NCI-H2029 treated with DMSO at 0.1 percent for 48 hours (cell line): ENCODE data around the gene OR8B8.
"Not testable (repeated sequence)": the region's sequence is repeated elsewhere in the genome, so short reads cannot be mapped to it uniquely, and the experiment has no call there.

Experiments used
- DNase-seq: peaks from one replicate; lab custom pipeline; 2025; lab: John Stamatoyannopoulos, UW

Gene OR8B8, protein sequence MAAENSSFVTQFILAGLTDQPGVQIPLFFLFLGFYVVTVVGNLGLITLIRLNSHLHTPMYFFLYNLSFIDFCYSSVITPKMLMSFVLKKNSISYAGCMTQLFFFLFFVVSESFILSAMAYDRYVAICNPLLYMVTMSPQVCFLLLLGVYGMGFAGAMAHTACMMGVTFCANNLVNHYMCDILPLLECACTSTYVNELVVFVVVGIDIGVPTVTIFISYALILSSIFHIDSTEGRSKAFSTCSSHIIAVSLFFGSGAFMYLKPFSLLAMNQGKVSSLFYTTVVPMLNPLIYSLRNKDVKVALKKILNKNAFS

DNA sequence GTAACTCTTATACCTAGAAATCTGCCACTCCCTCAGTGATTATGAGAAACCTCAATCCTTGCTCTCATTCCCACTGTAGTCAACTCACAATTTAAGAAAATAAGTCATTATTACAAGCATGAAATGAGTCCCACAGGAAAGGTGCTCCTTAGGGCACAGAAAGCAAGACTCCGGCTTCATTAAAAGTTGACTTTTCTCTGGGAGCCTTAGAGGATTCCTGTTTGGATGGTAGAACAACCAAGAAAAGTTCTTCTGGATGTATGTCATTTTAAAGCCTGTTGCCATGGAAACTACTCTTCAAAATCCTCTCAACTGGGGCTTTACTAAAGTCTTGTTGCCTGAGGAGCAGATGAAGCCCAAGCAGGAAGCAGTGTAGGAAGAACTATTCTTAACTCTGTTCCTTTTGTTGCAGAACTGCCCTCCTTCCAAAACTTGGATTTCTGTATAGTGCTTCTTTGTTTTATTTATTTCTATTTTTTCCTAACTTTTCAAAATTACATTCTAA lies at the start of gene OR8B8:
Gene OR8B8 (minus strand): TSS at position 51 of the 505 bp plus-strand sequence. CDS start 4,611 bp downstream, outside the sequence.
- no peak for DNase-seq

DNA sequence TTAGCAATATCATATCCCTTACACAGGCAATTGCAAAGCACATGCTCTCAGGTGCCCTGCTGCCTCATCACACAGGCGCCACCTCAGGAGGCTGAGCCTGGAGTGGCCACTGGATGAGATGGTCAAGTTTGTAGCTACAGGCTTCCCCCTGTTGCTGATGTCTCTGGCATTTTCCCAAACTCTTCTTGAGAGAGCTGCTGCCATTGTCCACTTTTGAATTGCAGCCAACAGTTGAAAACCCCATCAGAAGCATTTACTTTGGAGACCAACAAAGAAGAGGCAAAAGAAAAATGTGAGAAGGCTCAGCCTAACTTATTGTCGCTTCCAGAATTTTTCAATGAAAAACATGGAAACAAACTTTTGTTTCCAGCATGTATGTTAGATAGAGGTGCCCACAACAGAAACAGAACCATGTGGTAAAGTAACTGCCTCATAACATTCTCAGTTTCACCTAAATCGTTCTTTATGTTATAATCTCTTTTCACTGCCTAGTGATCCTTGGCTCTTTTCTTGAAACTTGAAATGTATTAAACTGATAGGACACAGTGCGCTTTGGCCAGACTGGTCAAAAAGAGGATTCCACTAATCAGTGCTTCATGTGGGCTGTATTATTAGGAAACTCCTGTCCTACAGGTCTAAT lies 47.6 kb upstream of the OR8B8 start:
- no peak for DNase-seq

DNA sequence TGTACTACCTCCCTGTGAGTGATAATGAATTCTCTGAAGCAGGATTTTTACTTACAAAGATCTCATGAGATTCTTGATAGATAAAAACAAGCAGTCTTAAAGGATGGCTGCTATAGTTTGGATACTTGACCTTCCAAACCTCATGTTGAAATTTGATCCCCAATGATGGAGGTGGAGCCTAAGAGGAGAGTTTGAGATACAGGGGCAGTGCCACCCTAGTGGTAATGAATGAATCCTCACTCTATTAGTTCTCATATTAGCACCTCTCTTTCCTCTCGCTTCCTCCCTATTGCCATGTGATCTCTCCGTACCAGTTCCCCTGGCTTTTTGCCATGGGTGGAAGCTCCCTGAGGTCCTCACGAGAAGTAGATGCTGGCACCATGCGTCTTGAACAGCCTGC lies 37.9 kb upstream of the OR8B8 start:
- DNase-seq, result no peak

DNA sequence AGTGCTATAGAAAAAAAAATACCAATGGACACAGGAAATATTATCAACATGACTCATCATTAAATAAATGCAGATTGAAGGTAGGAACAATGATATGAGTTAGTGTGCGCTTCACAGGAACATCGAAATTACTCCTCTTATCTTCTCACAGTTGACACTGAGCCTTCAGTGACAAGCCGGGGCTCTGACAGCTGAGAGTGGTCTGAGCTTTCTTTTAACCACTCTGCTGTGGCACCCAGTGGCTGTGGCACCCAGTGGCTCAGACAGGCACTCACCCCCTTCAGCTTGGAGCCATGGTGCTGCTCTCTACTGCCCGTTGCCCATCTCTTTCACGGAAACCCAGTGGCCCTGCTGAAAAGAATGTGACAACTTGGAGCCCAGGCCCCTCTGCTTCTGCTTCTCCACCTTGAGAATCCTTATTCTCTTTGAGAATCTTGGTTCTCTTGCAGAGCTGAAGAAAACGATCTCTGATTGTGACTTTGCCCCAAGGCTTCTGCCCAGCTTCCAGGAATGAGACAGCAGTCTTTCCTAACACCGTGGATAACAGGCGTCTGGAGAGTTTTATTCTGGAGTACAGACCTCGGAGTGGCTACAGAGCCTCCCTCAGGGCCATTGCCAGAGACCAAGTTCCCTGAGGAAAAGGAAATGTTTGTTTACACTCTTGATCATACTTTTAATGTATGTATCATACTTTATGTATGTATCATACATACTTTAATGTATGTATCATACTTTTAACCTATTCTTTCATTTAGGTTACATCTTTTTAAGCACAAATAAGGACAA lies 37.1 kb upstream of the OR8B8 start:
- no peak for DNase-seq

DNA sequence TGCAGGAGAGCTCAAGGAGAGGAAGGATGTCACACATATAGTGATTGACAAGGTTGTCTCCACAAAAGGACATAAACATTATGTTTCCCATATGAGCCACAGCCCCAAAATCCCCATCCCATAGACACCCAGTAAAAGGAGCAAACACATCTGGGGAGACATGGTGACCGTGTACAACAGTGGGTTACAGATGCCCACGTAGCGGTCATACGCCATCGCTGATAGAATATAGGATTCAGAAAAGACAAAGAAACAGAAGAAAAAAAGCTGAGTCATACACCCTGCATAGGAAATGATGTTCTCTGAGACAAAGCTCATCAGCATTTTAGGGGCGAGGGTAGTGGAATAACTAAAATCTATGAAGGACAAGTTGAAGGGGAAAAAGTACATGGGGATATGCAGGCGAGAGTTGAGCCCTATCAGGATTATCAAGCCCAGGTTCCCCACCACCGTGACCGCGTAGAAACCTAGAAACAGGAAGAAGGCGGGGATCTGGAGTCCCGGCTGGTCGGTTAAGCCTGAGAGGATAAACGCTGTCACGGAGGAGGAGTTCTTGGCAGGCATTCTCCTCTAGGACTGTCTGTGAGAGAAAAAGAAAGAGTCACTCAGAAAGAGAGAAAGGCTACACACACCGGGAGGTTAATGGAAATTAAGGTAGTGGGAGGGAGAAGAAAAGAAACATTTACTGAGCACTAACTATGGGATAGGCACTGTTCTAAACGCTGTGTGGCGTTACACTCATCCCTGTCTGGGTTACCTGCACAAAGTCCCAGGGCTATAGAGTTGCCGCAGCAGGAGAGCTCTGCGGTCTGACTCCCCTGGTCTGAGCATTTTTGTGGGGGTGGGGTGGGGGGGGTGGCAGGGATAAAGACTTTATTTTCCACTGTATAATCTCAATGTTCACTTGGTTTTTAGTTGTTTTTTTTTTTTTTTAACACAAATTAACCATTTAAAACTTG lies 36.1 kb upstream of the OR8B8 start:
- DNase-seq, result peak; percentile 6

DNA sequence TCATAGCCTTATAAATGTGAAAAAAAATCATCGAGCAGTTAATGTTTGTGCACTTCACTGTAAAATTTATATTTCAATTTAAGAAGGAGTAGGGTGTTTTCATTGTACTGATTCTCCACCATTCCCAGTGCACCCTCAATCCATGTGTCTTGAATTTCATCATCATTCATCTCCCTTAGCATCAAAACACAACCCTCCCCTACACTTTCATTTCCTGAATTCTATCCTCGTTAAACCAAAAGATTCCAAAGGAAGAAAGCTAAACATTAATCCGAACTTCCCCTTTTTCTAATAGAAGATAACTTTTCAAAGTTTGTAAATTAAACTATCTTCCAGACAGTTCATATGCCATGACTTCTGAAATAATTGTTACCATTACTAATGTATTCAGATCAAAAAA lies 34.1 kb upstream of the OR8B8 start:
- DNase-seq, result no peak

DNA sequence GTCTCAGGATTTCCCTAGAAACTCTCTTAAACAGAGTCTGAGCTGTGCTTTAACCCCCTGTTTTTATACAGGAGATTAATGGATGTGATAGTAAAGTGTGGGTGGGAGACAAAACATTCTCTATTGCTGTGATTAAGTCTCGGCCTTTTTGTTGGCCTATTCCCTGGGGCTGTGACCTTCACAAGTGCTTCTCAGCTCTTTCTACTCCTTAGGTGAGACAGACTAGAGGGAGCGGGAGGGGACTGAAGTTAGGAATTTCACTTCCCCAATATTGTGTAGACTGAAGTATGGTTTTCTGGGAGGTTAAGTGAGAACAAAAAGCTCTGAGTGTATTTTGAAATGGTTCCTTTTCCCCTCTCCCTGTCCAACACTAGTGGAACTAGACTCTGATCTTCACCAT lies 29.8 kb upstream of the OR8B8 start:
- no peak for DNase-seq

DNA sequence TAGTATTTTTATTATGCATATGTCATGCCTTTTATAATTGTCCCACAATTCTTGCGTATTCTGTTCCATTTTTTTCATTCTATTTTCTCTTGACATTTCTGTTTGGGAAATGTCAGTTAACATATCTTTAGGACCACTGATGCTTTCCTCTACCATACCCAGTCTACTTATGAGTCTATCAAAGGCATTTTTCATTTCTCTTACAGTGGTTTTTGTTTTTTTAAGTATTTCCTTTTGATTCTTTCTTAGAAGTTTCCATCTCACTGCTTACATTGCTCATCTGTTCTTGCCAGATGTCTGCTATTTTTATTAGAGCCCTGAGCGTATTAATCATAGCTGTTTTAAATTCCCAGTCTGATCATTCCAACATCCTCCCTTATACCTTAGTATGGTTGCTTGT lies 29.3 kb upstream of the OR8B8 start:
- no peak for DNase-seq

DNA sequence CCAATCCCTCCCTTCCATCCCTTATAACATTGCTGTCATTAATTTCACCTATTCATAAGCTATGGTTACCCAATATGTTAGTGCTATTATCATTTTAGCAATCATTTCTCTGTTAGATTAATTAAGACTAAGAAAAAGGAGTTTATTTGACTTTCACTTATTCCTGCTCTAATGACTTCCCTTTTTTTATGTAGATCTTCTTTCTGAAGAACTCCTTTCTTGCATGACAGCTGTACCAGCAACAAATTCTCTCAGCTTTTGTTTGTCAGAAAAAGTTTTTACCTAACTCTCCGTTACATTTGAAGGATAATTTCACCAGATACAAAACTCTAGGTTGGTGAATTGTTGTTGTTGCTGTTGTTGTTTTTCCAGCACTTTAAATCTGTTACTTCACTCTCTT lies 28.6 kb upstream of the OR8B8 start:
- no peak for DNase-seq

DNA sequence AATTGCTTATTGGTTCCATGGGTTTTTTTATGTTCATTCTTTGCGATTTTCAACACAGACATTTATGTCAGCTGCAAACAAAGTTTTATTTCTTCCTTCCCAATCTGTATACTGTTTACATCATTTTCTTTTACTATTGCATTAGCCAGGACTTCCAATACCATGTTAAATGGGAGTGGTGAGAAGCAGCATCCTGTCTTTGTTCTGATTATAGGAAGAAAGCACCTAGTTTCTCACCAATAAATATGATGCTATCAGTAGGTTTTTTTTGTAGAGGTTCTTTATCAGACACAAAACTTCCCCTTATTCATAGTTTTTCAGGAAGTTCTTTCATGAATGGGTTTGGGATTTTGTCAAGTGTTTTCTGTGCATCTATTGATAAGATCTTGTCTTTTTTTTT lies 28.0 kb upstream of the OR8B8 start:
- no peak for DNase-seq

DNA sequence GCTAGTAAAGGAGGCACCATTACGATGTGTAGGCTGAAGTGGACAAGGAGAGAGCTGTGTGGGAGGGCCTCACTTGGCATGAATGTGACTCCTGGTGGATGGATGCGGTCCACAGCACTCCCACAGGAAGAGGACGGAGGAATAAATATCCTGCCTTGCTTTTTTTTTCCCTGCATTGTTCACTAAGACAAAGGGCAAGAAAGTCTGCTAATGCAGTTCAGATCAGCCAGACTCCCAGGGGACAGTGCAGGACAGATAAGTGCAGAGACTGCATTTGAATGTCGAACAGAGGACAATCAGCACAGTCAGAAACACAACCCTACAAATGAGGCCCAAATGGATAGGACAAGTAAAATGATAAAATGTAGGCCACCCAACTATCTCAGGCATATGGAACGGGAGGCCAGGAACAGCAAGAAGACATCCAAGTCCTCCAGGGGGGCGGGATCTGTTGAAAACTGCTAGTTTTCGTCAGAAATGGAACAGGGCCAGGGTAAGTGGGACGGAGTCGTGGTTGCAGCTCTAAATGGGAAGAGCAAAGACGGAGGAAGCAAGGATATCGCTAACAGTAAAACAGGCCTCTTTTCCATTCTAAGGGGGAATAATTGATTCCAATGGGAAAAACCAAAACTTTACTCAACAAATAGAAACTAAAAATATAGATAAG lies 25.2 kb upstream of the OR8B8 start:
- no peak for DNase-seq

DNA sequence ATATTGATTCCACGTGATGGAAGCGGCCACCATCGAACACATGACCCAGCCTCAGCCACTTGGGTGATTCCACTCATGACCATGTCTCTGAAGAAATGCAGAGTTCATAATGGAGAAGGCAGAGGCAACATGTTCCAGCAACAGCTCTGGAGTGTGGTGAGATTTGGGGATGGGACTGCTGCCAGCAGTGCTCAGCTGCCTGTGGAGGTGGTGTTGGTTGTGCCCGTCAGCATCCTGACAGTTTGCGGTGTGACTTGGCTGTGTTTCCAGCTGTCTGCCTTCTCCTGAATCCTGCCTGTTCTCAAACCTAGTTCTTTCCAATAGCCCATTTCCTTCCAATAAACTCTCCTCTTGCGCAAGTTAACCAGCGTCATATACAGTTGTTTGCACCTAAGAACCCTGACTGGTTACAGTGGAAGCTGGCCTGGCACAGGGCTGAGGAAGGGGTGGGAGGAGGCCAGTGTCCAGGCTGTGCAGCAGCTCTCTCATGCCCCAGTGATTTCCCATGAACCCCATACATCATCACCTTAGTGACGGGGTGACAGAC lies 22.0 kb upstream of the OR8B8 start:
- DNase-seq, result no peak

DNA sequence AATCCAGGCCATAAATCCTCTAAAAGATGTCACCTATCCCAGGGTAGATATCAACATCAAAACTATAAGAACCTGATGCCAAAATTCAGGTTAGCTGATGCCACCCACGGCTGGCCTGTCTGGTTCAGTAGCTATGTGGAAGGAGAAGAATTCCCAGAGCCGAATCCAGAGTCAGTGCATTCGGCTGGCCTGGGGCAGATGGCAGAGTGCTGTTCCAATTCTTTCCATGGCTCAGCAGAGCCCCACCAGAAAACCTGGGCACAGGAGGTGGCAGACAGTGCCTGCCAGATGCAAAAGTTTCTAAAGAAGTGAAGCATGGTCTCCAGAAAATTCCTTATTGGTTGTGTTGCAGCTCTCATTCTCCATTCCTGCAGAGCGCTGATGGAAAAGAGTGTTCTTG lies 19.9 kb upstream of the OR8B8 start:
- no peak for DNase-seq

DNA sequence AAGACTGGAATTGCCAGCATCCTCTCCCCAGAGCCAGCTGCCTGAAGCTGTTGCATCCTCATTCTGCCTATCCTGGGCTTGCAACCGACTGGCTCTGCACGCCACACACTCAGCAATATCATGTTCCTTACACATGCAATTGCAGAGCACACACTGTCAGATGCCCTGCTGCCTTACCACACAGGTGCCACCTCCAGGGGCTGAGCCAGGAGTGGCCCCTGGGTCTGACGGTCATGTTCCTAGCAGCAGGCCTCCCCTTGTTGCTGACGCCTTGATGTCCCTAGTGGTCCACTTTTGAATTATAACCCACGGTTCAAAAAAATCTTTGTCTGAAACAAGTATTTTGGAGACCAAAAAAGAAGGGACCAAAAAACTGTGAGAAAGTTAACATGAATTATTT lies 18.5 kb upstream of the OR8B8 start:
- no peak for DNase-seq

DNA sequence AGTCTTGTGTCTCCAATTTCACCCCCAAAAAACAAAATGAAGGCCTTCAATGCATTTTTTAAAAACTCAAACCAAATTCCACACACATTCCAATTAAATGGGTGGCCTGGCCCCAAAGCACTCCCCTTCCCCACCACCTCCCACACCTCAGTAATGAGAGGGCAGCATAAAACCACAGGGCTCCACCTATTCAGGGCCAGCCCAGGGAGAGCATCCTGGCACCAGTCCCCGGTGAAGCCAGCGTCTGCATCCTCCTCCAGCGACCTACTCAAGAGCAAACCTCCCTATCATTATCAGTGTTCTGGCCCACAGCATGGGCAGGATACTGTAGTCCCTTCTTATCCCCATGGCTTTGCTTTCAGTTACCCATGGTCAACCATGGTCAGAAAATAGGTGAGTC lies 17.8 kb upstream of the OR8B8 start:
- no peak for DNase-seq

DNA sequence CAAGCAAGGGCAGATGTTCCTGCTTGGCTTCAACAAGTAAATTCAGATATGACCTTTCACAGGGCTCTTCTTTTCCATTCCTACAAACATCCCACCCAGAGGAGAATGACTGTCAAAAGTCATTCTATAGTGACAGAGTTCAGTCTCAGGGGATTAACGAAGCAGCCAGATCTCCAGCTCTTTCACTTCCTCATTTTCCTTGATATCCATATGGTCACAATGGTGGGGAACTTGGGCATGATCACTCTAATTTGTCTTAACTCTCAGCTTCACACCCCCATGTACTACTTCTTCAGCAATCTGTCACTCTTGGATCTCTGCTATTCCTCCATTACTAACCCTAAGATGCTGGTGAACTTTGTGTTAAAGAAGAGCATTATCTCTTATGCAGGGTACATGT lies 15.0 kb upstream of the OR8B8 start:
- DNase-seq, result no peak

DNA sequence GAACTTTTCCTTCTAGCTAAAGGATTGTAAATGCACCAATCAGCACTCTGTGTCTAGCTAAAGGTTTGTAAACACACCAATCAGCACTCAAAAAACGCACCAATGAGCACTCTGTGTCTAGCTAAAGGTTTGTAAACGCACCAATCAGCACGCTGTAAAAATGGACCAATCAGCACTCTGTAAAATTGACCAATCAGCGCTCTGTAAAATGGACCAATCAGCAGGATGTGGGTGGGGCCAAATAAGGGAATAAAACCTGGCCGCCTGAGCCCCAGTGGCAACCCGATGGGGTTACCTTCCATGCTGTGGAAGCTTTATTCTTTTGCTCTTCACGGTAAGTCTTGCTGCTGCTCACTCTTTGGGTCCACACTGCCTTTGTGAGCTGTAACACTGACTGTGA lies 13.9 kb upstream of the OR8B8 start:
- not testable (repeated sequence) for DNase-seq

DNA sequence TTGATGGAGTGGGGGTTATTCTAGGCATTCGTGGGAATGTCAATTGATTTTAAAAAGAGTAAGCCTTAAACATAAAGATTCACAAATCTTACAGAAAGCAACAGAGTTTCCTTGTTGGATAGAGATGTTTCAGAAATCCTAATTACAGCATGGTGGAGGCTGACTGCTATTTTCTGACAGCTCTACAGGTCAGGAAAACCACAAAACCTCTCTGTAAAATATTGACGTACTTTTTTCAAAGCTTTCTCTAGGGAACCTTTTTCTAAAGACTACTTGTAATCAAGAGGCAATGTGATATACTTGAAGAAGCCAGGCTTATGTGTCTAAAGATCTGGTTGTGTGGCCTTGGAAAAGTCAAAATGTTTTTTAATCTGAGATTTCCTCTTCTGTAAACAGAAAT lies 9.1 kb upstream of the OR8B8 start:
- no peak for DNase-seq

DNA sequence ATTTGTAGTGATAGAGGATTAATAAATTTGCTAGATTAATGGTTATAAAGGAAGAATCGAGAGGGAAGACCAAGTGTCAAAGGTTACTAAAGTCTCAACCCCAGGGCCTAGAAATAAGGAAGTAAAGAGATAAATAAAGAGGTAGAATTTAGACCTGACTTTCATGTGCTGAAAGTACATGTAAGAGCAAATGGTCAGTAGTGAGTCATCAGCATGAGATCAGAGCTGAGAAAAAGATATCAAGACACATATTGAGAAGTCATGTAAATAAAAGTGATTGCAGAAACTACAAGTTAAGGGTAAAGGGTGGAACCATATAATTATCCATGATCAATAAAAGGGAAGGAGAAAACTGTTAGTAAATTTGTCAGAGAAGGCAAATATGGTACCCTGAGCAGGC lies 1.4 kb upstream of the OR8B8 start:
- DNase-seq, result no peak

DNA sequence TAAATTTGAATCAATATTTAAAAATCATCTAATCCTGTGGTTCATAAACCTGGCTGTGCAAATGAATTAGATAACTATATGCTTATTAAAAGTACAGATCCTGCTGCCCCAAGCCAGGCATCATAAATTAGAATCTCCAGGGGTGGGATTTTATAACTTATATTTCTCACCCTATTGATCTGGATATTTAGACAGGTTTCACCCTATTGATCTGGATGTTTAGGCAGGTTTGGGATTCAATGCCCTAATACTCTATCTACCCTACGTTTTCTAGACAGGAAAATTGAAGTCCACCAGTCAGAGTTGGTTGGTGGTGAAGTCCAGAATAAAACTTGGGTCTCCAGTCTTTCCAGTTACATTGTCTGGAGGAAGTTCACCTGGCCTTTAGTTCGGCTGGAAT lies 2.6 kb downstream of the OR8B8 start:
- no peak for DNase-seq

DNA sequence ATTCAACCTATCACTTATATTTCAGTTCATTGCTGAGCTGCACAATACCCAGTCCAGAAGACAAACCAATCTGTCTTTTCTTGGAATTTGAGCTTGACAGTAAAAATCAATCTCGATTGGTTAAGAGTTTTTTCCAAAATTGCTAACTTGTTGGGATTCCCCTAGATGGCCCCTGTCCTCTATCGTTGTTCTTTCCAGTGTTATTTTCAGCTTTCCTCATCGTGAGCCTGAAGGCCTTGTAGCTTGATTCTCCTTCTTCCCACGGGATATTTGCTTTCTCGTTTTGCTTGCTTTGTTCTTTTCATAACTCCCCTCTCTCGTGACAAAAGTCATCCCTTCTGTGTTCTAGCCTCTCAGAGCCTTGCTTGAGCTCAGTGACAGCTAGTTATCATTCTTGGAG lies 3.1 kb downstream of the OR8B8 start:
- DNase-seq, result no peak
